ENCODE measurements around the gene ATP1A1.

Gene ATP1A1

DNA sequence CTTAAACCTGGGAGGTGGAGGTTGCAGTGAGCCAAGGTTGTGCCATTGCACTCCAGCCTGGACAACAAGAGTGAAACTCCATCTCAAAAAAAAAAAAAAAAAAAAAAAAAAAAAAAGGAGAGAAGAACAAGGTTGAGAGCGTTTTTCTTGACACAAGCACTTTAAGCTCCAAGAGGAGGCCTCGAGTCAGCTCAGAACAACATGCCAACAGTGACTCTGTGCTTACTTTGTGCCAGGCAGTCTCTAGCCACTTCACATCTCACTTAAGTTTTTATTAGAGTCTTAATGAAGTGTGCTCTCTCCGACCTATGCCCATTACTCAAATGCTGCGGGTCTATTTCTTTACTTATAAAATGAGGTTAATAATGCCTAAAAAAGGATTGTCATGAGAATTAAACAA, 13.0 kb downstream of the ATP1A1 start:
- TF ChIP-seq, protein P1, sequence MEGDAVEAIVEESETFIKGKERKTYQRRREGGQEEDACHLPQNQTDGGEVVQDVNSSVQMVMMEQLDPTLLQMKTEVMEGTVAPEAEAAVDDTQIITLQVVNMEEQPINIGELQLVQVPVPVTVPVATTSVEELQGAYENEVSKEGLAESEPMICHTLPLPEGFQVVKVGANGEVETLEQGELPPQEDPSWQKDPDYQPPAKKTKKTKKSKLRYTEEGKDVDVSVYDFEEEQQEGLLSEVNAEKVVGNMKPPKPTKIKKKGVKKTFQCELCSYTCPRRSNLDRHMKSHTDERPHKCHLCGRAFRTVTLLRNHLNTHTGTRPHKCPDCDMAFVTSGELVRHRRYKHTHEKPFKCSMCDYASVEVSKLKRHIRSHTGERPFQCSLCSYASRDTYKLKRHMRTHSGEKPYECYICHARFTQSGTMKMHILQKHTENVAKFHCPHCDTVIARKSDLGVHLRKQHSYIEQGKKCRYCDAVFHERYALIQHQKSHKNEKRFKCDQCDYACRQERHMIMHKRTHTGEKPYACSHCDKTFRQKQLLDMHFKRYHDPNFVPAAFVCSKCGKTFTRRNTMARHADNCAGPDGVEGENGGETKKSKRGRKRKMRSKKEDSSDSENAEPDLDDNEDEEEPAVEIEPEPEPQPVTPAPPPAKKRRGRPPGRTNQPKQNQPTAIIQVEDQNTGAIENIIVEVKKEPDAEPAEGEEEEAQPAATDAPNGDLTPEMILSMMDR (conservative IDR thresholded peaks at IDR 0.05): no peak
- no peak overlapping the region for H3K27ac ChIP-seq

DNA sequence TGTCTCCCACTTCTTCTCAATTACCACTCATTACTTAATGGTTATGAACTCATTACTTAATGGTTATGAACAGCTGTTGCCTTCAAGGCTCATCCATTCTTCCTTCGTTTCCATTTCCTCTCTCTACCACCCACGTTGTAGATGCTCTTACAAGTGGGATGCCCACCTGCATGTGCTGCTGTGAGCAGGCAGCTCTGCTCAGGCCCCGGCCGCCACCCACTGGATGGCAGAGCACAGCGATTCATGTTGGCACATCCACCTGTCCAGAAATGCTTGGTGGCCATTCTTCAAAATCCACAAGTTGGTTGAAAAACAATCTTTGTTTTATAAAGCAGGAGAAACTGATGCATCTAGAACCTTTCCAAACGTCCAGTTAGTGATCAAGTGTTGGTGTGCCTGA, 14.5 kb downstream of the ATP1A1 start:
- H3K27ac ChIP-seq: no peak overlapping the region

DNA sequence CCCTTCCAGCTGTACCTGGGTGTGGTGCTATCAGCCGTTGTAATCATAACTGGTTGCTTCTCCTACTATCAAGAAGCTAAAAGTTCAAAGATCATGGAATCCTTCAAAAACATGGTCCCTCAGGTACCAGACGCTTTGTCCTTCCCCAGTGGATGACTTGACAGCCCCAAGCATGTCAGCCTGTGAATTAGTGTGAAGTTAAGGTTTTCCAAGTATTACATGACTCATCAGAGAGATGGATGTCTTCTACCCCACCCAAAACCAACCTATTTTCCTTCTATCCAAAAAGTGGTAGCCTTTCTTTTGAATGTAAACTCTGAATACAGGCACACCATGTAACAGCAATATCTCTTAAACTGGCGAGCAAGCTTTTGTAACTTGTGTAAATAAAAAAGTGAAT, 15.1 kb downstream of the ATP1A1 start:
- H3K27ac ChIP-seq: peak overlapping the region; percentile 46
- TF ChIP-seq, protein P1 (conservative IDR thresholded peaks at IDR 0.05): no peak

More for the DNA sequence above, 14.5 kb downstream of the ATP1A1 start:
- TF ChIP-seq, protein P1 (conservative IDR thresholded peaks at IDR 0.05): no peak

DNA sequence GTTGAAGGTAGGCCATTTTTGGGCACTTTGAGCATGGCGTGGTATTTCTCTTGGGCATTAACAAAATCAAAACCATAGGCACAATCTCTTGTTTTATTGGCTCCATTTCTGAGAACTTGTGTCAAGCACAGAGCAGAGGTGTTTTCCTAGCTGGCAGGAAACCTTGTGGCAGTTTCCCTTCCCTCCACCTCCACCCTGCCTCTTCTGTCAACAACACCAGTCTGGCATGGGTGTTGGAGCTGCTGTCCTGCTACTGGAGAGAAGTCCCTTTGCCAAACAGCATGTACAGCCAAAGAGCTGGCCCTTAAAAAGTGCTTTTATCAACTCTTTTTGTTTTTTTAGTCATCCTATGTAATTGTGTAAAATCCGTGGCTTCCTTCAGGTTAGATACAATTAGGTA, 16.0 kb downstream of the ATP1A1 start:
- H3K27ac ChIP-seq: peak overlapping the region; percentile 46
- TF ChIP-seq, protein P1 (conservative IDR thresholded peaks at IDR 0.05): no peak

DNA sequence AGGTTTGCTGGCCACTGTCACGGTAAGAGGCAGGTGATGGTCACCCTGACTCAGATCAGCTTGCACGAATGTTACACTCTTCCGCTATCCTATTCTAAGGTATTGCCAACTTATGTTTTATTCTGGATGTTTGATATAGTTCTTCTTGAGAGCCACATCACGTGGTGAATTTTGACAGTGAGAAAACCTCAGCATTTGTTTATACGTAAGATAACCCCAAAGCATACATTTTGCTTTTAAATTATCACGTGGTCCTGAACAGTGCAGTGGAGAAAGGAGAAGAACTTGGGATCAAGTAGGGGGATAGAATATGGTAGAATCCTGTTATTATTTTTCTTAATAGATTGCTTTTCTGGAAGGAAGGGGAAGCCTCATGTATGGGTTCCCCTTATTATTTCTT, 16.6 kb downstream of the ATP1A1 start:
- TF ChIP-seq, protein P1 (conservative IDR thresholded peaks at IDR 0.05): no peak
- no peak overlapping the region; the same call in 1 of the 2 replicates for H3K27ac ChIP-seq

DNA sequence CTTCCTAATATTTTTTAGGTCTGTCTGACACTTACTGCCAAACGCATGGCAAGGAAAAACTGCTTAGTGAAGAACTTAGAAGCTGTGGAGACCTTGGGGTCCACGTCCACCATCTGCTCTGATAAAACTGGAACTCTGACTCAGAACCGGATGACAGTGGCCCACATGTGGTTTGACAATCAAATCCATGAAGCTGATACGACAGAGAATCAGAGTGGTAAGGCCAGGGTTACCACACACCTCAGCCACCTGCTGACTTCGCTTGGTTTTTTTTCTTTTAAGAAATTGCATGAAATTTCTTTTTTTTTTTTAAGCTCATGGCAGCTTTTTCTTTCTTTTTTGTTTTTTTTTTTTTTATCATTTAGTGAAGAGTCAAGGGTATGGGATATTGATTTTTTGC, 17.2 kb downstream of the ATP1A1 start:
- H3K27ac ChIP-seq: no peak overlapping the region
- TF ChIP-seq, protein P1 (conservative IDR thresholded peaks at IDR 0.05): no peak

DNA sequence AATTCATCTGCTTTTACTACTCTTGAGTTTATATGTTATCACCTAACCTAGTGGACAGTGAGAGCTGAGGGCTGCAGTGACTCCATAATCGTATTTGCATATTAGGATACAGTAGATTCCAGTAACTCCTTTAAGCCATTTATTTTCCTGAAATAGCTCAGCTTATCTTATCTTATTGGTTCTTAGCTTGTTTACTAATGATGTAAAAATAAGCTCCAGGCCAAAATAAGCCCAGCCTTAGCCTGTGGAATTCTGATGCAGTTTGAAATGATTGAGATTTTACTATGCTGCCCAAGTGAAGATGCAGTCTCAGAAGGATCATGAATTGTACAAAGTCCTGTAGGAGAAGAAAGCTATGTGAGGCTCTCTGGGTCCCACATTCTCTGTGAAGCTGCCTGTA, 18.1 kb downstream of the ATP1A1 start:
- TF ChIP-seq, protein P1 (conservative IDR thresholded peaks at IDR 0.05): no peak

More for the DNA sequence above, 18.1 kb downstream of the ATP1A1 start:
- H3K27ac ChIP-seq: no peak overlapping the region

Measured in VCaP (cell line).